ENCODE results near the gene OR2S2.

GRCh38 chr9:35996358-35996970 lies 38.5 kb upstream of the OR2S2 start:
- no peak for TF ChIP-seq POLR2A (IDR thresholded peaks at IDR 0.05)
- TF ChIP-seq, protein P1, sequence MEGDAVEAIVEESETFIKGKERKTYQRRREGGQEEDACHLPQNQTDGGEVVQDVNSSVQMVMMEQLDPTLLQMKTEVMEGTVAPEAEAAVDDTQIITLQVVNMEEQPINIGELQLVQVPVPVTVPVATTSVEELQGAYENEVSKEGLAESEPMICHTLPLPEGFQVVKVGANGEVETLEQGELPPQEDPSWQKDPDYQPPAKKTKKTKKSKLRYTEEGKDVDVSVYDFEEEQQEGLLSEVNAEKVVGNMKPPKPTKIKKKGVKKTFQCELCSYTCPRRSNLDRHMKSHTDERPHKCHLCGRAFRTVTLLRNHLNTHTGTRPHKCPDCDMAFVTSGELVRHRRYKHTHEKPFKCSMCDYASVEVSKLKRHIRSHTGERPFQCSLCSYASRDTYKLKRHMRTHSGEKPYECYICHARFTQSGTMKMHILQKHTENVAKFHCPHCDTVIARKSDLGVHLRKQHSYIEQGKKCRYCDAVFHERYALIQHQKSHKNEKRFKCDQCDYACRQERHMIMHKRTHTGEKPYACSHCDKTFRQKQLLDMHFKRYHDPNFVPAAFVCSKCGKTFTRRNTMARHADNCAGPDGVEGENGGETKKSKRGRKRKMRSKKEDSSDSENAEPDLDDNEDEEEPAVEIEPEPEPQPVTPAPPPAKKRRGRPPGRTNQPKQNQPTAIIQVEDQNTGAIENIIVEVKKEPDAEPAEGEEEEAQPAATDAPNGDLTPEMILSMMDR (IDR thresholded peaks at IDR 0.05), result no peak
